Hematopoietic multipotent progenitor cell treated with erythropoietin and hydrocortisone succinate and interleukin-3 and kit ligand, for 17 days (in vitro differentiated cells): ENCODE data around the gene IGF1R.

Source experiments
- DNase-seq: peaks from one replicate; pipeline ENCODE4 v3.0.0-alpha.2; 2015; ENCODE audit warnings: low spot score

Gene IGF1R

DNA sequence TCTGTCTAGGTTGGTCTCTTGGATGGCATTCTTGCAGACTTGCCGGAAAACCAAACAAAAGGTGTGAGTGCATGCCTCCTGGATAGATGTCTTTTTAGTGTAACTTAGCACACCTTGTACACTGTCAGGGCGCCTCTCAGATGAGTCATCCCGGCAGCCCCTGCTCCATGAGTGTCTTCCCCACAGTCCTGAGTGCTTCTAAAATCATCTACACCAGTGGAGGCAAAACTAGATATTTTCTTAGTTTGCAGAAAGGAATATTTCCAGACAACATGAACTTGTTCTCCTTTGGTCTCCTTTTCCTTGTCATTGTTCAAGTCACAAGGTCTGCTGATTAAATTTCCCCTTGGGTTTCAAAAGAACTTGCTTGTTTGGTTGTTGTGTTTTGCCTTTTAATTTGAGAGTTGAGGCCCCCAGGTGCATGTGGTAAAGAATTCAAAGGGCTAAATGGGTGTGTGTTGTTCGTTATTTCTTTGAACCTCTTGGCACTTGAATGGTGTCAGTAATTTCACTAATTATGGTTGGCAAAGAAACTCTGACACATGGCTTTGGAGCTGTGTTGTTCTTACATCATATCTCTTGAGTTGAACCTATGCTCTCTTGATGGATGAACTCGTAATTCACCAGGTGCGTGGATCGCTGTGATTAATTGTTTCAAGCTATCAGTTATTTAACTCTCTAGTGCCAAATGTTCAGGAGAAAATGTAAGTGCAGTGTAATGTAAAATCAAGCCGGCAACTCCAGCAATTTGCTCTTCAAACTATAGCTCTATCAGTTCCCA is 98.2 kb downstream of the IGF1R start:
- DNase-seq: no peak

GRCh38 chr15:98751767-98752166 is 103.4 kb downstream of the IGF1R start:
- no peak for DNase-seq

DNA sequence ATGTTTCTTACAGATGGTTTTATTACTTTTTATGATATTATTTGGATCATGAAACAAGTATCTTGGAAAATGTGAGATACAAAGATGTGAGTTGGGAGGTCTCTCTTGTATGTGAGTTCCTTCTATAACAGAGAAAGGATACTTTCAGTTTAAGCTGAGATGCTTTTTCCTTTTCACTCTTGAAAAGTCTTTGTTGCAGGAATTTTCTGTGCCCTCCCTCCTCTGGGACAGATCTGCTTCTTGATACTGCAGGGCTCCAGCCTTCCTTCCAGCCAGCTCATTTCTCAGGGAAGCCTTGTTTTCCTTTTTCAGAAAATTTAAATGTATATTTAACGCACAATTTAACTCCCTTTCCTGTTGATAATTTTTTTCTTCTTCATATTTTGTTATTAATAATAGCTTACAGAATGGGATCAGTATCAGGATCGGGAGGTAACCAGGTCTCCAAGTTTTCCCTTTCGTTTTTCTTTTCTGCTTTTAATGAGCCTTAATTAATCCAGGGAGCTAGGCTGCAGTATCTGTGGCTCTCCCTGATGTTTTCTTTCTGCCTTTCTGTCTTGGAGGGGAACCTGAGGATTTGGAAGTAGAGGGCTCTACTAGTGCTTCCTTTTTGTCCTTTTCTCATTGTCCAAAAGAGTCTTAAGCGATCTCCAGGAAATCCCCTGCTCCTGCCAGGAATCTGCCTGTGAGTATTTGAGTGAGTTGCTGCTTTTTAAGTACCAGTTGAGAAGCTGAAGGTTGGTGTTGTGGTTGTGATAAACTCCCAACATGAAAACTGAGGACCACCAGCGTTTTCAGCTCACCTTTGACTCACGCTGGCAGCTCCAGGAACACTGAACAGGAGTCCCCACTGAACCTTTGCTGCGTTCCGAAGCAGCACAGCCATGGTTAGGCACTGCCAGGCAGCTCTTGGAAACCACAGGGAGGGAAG is 105.7 kb downstream of the IGF1R start:
- DNase-seq: peak; percentile 40

- DNase-seq: no peak
Observed at GRCh38 chr15:98754657-98755022, 106.3 kb downstream of the IGF1R start.

DNA sequence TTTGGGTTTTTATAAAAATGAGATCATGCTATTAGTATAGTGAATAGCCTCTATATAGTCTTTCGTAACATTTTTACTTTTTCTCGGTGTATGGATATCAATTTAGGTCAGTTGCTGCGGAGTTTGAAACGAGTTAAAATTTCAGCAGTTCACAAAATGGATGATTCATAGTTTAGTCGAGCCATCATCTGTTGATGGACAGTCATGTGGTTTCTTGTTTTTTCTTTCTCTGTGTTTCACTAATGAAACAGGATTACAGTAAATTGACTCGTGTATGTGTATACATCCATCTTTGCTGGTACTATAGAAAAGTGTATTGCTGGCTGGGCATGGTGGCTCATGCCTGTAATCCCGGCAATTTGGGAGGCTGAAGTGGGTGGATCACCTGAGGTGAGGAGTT is 106.8 kb downstream of the IGF1R start:
- no peak for DNase-seq

GRCh38 chr15:98755781-98756180 is 107.4 kb downstream of the IGF1R start:
- no peak for DNase-seq

- peak; percentile 57 for DNase-seq
Observed at GRCh38 chr15:98758224-98758623, 109.9 kb downstream of the IGF1R start.

GRCh38 chr15:98759277-98759676 is 110.9 kb downstream of the IGF1R start:
- no peak for DNase-seq

DNA sequence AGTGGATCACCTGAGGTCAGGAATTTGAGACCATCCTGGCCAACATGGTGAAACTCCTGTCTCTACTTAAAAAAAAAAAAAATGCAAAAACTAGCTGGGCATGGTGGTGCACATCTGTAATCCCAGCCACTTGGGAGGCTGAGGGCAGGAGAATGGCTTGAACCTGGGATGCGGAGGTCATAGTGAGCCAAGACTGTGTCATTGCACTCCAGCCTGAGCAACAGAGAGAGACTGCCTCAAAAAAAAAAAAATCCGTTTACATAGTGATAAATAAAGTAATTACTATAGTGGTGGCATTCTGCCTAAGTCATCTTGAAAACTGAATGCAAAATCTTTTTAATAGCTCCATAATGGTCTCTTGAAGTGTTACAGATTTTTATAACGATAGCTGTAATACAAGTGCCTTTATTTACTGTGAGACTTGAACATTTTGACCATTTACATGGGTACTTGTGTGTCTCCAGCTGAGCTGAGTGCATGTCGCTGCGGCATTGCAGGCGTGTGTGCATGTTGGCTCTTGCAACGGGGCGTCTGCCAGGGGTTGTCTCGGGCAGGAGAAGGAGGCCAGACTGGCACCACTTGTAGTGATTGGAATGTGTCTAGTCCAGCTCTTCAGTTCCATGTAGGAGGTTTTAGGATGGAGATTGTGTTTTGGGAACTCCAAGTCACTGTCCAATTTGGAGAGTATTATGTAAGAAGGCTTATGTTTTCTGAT is 111.9 kb downstream of the IGF1R start:
- no peak for DNase-seq

GRCh38 chr15:98760975-98761374 is 112.6 kb downstream of the IGF1R start:
- DNase-seq: no peak

- no peak for DNase-seq
Observed at GRCh38 chr15:98763179-98763578, 114.8 kb downstream of the IGF1R start.

DNA sequence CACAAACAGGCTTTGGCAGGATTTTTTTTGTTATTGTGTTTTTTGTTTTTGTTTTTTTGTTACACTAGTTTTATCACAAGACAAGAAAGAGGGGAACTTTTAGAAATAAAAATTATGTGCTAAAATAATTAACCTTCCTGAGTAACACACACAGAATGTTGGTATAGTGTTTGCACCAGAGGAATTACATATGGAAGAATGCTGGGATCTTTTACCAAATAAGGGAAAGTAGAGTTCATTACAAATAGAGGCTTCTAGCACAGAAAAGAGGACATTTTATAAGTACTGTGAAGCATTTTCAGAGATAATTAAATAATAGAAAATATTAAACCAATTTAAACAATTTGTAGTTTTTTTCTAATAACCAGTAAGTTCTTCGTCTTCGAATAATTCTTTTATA is 116.0 kb downstream of the IGF1R start:
- no peak for DNase-seq

- DNase-seq: no peak
Observed at GRCh38 chr15:98765610-98766009, 117.3 kb downstream of the IGF1R start.

GRCh38 chr15:98767692-98768091 is 119.4 kb downstream of the IGF1R start:
- DNase-seq: no peak

DNA sequence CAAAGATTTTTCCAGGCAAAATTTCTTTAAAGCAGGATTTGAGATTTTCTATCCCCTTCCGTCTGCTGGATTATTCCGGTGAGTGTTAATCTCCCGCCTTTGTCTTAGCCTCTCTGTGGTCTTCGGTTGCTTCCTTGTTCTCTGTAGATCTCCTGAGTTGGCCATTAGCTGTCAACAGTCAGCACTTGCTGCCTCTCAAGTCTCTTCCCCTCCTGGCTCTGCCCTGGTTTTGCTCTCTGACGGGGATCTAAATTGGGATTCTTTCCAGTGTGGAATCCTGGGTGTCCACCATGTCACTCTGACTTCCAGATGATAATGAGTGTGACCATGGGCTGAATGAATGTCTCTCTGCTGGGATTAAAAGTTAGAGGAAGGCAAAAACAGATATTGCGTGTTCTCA is 121.5 kb downstream of the IGF1R start:
- no peak for DNase-seq

DNA sequence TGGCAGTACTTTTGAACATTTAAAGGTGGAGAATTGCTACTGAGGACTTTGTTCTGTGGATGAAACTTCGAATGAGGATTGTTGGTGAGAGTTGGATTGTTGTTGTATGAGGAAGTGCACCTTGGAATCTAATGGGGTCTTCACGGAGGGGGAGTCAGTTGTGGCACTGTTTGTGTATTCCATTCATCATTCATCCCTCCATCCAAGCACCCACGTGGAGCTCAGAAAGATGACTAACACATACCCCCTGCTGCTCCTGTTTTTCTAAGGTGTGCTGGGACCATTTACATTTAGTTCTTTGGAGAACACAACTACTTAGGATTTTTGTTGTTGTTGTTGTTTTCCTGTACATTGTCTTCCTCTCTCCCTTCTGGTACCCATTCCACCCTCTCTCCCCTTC is 122.6 kb downstream of the IGF1R start:
- DNase-seq: no peak

GRCh38 chr15:98771541-98771940 is 123.2 kb downstream of the IGF1R start:
- DNase-seq: peak; percentile 44

- no peak for DNase-seq
Observed at GRCh38 chr15:98772895-98773294, 124.6 kb downstream of the IGF1R start.

DNA sequence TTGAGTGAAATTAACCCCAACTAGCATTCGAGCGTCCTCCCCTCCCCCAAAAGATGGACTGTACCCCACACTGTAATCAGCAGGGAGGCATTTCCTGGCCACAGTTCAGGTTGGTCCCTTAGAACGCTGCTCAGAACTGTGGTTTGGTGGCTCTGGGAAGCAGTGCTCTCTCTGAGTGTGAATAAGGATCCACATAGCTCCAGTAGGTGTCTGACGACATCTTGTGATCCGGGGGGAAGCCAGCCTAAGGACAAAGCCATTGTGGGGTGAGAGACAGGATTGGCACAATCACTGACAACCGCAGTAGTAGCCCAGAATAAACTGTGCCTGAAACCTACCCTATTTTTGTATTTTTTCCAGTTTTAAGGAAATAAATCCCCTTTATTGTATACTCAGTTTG is 125.3 kb downstream of the IGF1R start:
- DNase-seq: no peak

DNA sequence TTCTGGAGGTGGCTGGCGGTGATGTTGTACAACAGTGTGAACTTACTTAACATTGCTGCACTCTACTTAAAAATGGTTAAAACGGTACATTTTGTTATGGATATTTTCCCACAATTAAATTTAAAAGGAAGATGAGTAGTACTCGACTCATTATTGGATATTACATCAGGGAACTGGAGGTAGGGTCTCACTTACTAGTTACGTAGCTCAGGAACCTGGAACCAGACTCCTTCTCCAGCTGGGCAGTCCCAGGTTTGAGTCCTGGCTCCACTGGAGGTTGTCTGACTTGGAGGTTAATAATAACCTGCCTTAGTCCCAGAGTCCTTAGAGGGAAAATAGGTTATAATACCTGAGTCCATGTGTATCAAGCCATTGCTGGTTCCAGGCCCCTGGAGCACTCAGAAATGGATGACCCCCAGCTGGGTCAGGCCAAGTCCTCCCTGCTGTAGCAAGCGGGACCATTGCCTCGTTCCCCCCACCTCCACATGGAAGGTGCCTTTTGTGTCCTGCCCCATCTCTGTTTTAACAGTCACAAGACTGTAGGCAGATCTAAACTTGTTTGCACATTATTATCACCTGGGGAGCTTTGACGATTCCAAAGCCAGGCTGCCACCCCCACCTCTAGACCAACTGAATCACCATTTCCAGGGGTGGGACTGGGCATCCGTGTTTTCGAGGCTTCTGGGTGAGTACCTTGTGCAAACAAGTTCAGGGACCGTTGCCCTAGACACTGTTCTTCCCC is 126.6 kb downstream of the IGF1R start:
- DNase-seq: no peak

GRCh38 chr15:98775498-98776230 is 127.3 kb downstream of the IGF1R start:
- DNase-seq: no peak
